Hepatocyte (in vitro differentiated cells): ENCODE data around the gene BCL2A1. TPM values are rescaled to one million over a fixed set of nuclear protein-coding genes. Genes with fewer than 3 reads are reported as not detected.
A peak's percentile ranks its signal among the peaks of the same experiment; 100 is the strongest.

ENCODE experiments used
- DNase-seq: peaks from one replicate; pipeline ENCODE4 v3.0.0-alpha.2; 2016; ENCODE audit warnings: low spot score
- H2AFZ ChIP-seq: fragments of 200-600 bp; sonication (generic); 2 replicates; pipeline ENCODE4 v1.6.0; 2016; ENCODE audit warnings: antibody characterized with exemption, mild to moderate bottlenecking
- H3K27ac ChIP-seq: fragments of 200-600 bp; sonication (generic); 2 replicates; pipeline ENCODE4 v1.5.1; 2016; ENCODE audit warnings: mild to moderate bottlenecking
- H3K27me3 ChIP-seq: fragments of 200-600 bp; sonication (generic); 2 replicates; pipeline ENCODE4 v1.6.1; 2016
- H3K36me3 ChIP-seq: fragments of 200-600 bp; sonication (generic); replicated peaks from 2 replicates; pipeline ENCODE4 v1.5.1; 2016; ENCODE audit warnings: low read depth; ENCODE audit not compliant: insufficient read depth
- H3K4me1 ChIP-seq: fragments of 200-600 bp; sonication (generic); 2 replicates; pipeline ENCODE4 v1.5.1; 2016; ENCODE audit warnings: mild to moderate bottlenecking, moderate library complexity; ENCODE audit not compliant: insufficient read depth
- H3K4me2 ChIP-seq: fragments of 200-600 bp; sonication (generic); 2 replicates; pipeline ENCODE4 v1.6.0; 2016
- H3K4me3 ChIP-seq: fragments of 200-600 bp; sonication (generic); 2 replicates; pipeline ENCODE4 v1.5.1; 2016; ENCODE audit warnings: mild to moderate bottlenecking
- H3K79me2 ChIP-seq: fragments of 200-600 bp; sonication (generic); 2 replicates; pipeline ENCODE4 v1.6.0; 2017; ENCODE audit warnings: mild to moderate bottlenecking
- H3K9me2 ChIP-seq: fragments of 200-600 bp; sonication (generic); replicated peaks from 2 replicates; pipeline ENCODE4 v1.6.0; 2017; ENCODE audit warnings: mild to moderate bottlenecking; ENCODE audit not compliant: insufficient read depth
- H3K9me3 ChIP-seq: fragments of 200-600 bp; sonication (generic); 2 replicates; pipeline ENCODE4 v1.5.1; 2016; ENCODE audit warnings: low read depth, mild to moderate bottlenecking
- H4K20me1 ChIP-seq: fragments of 200-600 bp; sonication (generic); 2 replicates; pipeline ENCODE4 v1.6.0; 2016; ENCODE audit warnings: mild to moderate bottlenecking; ENCODE audit not compliant: insufficient read depth, poor library complexity, severe bottlenecking
- CTCF ChIP-seq: fragments of 200-600 bp; sonication (generic); IDR thresholded peaks from 2 replicates; pipeline ENCODE4 v1.5.1; 2016; ENCODE audit warnings: antibody characterized with exemption, mild to moderate bottlenecking; ENCODE audit not compliant: poor library complexity
- EZH2 ChIP-seq: fragments of 200-600 bp; sonication (generic); IDR thresholded peaks from 2 replicates; pipeline ENCODE4 v1.6.1; 2016; ENCODE audit warnings: antibody characterized with exemption, mild to moderate bottlenecking, borderline replicate concordance
- EZH2phosphoT487 ChIP-seq: fragments of 200-600 bp; sonication (generic); IDR thresholded peaks from one replicate; pipeline ENCODE4 v1.6.1; 2018; ENCODE audit warnings: antibody characterized with exemption, mild to moderate bottlenecking, low read depth, moderate library complexity; ENCODE audit not compliant: unreplicated experiment, severe bottlenecking
- WGBS: methylation state at CpG from one replicate; pipeline ENCODE4 v1.1.6; 2016; ENCODE audit warnings: low lambda C conversion rate; ENCODE audit errors: missing lambda C conversion rate; 5-methylcytosine and 5-hydroxymethylcytosine counted together
- polyA plus RNA-seq: library from polyadenylated mRNA; unstranded; fragments of >200 nt; fragmentation: Nextera tagmentation; extraction: Ambion mirVana; gene quantifications from 2 replicates; pipeline ENCODE4 v1.2.1, GENCODE V29; 2016
- total RNA-seq: library from RNA; depleted of rRNA; stranded (reverse); fragments of >200 nt; gene quantifications from 2 replicates; pipeline ENCODE4 v1.2.3, GENCODE V29; 2014

BCL2A1 gene
- total and polyA plus RNA-seq, 2 experiments from 2014 or later = 9.9 to 11.1 TPM

GRCh38 chr15:79991826-79992225, 20.8 kb upstream of the BCL2A1 start:
- no peaks in the 10 kb centered on the region for H3K79me2 ChIP-seq
- H3K27me3 ChIP-seq = no peaks in the 10 kb centered on the region
- H3K36me3 ChIP-seq = no peaks in the 10 kb centered on the region
- no peak for DNase-seq
- H3K9me2 ChIP-seq = no peaks in the 10 kb centered on the region
- H2AFZ ChIP-seq = no peak overlapping the region
- TF ChIP-seq EZH2phosphoT487 (no peak), CTCF (no peak), EZH2 (no peak)
- no peaks in the 10 kb centered on the region for H3K9me3 ChIP-seq
- no peak overlapping the region for H3K4me3 ChIP-seq
- peaks cover 4% of the 10 kb centered on the region for H3K4me1 ChIP-seq
- 72% methylated on average over 4 of the region's 4 CpGs for WGBS
- no peak overlapping the region for H3K27ac ChIP-seq
- no peaks in the 10 kb centered on the region for H4K20me1 ChIP-seq
- H3K4me2 ChIP-seq = no peak overlapping the region

GRCh38 chr15:79990997-79991334, 20.0 kb upstream of the BCL2A1 start:
- no peak for TF ChIP-seq EZH2phosphoT487
- TF ChIP-seq CTCF = no peak
- TF ChIP-seq EZH2 = no peak
- H3K4me2 ChIP-seq = no peak overlapping the region
- no peaks in the 10 kb centered on the region for H4K20me1 ChIP-seq
- H3K9me3 ChIP-seq = no peaks in the 10 kb centered on the region
- H3K36me3 ChIP-seq = no peaks in the 10 kb centered on the region
- H3K4me1 ChIP-seq = peaks cover 4% of the 10 kb centered on the region
- no peak for DNase-seq
- H3K27ac ChIP-seq = no peak overlapping the region
- H2AFZ ChIP-seq = no peak overlapping the region
- no peaks in the 10 kb centered on the region for H3K9me2 ChIP-seq
- no peak overlapping the region for H3K4me3 ChIP-seq
- 97% methylated on average over 8 of the region's 8 CpGs for WGBS
- no peaks in the 10 kb centered on the region for H3K79me2 ChIP-seq
- H3K27me3 ChIP-seq = no peaks in the 10 kb centered on the region

GRCh38 chr15:79990280-79990996, 19.4 kb upstream of the BCL2A1 start:
- Histone ChIP-seq H3K79me2 (no peaks in the 10 kb centered on the region), H3K4me1 (peaks cover 4% of the 10 kb centered on the region), H3K36me3 (no peaks in the 10 kb centered on the region), H3K9me2 (no peaks in the 10 kb centered on the region), H3K9me3 (no peaks in the 10 kb centered on the region), H3K27me3 (no peaks in the 10 kb centered on the region), H3K27ac (no peak overlapping the region), H2AFZ (no peak overlapping the region), H4K20me1 (no peaks in the 10 kb centered on the region), H3K4me3 (no peak overlapping the region), H3K4me2 (no peak overlapping the region)
- no peak for DNase-seq
- no peak for TF ChIP-seq EZH2phosphoT487
- 94% methylated on average over 8 of the region's 8 CpGs for WGBS

- H3K36me3 ChIP-seq = no peaks in the 10 kb centered on the region
- H3K9me2 ChIP-seq = no peaks in the 10 kb centered on the region
- no peaks in the 10 kb centered on the region for H3K27me3 ChIP-seq
- H3K27ac ChIP-seq = peak overlapping the region; percentile 36
- no peak overlapping the region for H3K4me2 ChIP-seq
- TF ChIP-seq EZH2 (no peak), EZH2phosphoT487 (no peak), CTCF (no peak)
- H3K79me2 ChIP-seq = no peaks in the 10 kb centered on the region
- peak; percentile 29 for DNase-seq
- WGBS = 73% methylated on average over 5 of the region's 5 CpGs
- peaks cover 4% of the 10 kb centered on the region for H3K4me1 ChIP-seq
- no peak overlapping the region for H2AFZ ChIP-seq
- H3K4me3 ChIP-seq = no peak overlapping the region
- no peaks in the 10 kb centered on the region for H4K20me1 ChIP-seq
- H3K9me3 ChIP-seq = no peaks in the 10 kb centered on the region
Observed at GRCh38 chr15:79989682-79990081, 18.7 kb upstream of the BCL2A1 start.
